Karpas-422 (cell line): Measurements from ENCODE around the gene SPACA1. TPM values are rescaled to one million over a fixed set of nuclear protein-coding genes. Genes with fewer than 3 reads are reported as not detected.
"Not testable (repeated sequence)": the region's sequence is repeated elsewhere in the genome, so short reads cannot be mapped to it uniquely, and the experiment has no call there.

Experiments used
- DNase-seq: peaks from one replicate; pipeline ENCODE4 v3.0.0-alpha.2; 2015
- H2AFZ ChIP-seq: fragments of 200-600 bp; sonication (generic); 2 replicates; pipeline ENCODE4 v1.6.1; 2014; ENCODE audit warnings: antibody characterized with exemption, low read length, mixed read lengths
- H3K27ac ChIP-seq: fragments of 200-600 bp; sonication (generic); 2 replicates; pipeline ENCODE4 v1.5.1; 2014; ENCODE audit warnings: mild to moderate bottlenecking, low read length, moderate library complexity
- H3K27me3 ChIP-seq: fragments of 200-600 bp; sonication (generic); 2 replicates; pipeline ENCODE4 v1.6.1; 2014; ENCODE audit warnings: low read length, mixed read lengths
- H3K36me3 ChIP-seq: fragments of 200-600 bp; sonication (generic); 2 replicates; pipeline ENCODE4 v1.6.1; 2014; ENCODE audit warnings: low read length, mixed read lengths; ENCODE audit not compliant: insufficient read depth
- H3K4me1 ChIP-seq: fragments of 200-600 bp; sonication (generic); 2 replicates; pipeline ENCODE4 v1.6.1; 2014; ENCODE audit warnings: mild to moderate bottlenecking, low read length, mixed read lengths
- H3K4me2 ChIP-seq: fragments of 200-600 bp; sonication (generic); 2 replicates; pipeline ENCODE4 v1.6.1; 2014; ENCODE audit warnings: low read length, low read depth, mild to moderate bottlenecking; ENCODE audit not compliant: poor library complexity, severe bottlenecking
- H3K4me3 ChIP-seq: fragments of 200-600 bp; sonication (generic); 2 replicates; pipeline ENCODE4 v1.5.1; 2014; ENCODE audit warnings: mild to moderate bottlenecking, antibody characterized with exemption, low read length, mixed read lengths
- H3K79me2 ChIP-seq: fragments of 200-600 bp; sonication (generic); 2 replicates; pipeline ENCODE4 v1.6.1; 2014; ENCODE audit warnings: mild to moderate bottlenecking, low read length, mixed read lengths
- H3K9ac ChIP-seq: fragments of 200-600 bp; sonication (generic); 2 replicates; pipeline ENCODE4 v1.6.0; 2014; ENCODE audit warnings: low read length
- H3K9me2 ChIP-seq: fragments of 200-600 bp; sonication (generic), shearing (Covaris generic); replicated peaks from 2 replicates; pipeline ENCODE4 v1.6.0; 2014; ENCODE audit warnings: mild to moderate bottlenecking, low read length, moderate library complexity; ENCODE audit not compliant: insufficient read depth
- H3K9me3 ChIP-seq: fragments of 300-700, 200-600 bp; sonication (generic); 2 replicates; pipeline ENCODE4 v1.6.1; 2014; ENCODE audit warnings: low read length, mixed read lengths
- H4K20me1 ChIP-seq: fragments of 200-600 bp; sonication (generic); 2 replicates; pipeline ENCODE4 v1.6.1; 2014; ENCODE audit warnings: mild to moderate bottlenecking, antibody characterized with exemption, low read length, low read depth; ENCODE audit not compliant: insufficient read depth
- total RNA-seq: library from RNA; depleted of rRNA; stranded (reverse); fragments of >200 nt; shearing (Covaris generic); gene quantifications from 2 replicates; pipeline ENCODE4 v1.2.3, GENCODE V29; 2014; ENCODE audit warnings: low replicate concordance; rRNA removed

SPACA1 gene, protein sequence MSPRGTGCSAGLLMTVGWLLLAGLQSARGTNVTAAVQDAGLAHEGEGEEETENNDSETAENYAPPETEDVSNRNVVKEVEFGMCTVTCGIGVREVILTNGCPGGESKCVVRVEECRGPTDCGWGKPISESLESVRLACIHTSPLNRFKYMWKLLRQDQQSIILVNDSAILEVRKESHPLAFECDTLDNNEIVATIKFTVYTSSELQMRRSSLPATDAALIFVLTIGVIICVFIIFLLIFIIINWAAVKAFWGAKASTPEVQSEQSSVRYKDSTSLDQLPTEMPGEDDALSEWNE
- not detected in 2 replicates for total RNA-seq

DNA sequence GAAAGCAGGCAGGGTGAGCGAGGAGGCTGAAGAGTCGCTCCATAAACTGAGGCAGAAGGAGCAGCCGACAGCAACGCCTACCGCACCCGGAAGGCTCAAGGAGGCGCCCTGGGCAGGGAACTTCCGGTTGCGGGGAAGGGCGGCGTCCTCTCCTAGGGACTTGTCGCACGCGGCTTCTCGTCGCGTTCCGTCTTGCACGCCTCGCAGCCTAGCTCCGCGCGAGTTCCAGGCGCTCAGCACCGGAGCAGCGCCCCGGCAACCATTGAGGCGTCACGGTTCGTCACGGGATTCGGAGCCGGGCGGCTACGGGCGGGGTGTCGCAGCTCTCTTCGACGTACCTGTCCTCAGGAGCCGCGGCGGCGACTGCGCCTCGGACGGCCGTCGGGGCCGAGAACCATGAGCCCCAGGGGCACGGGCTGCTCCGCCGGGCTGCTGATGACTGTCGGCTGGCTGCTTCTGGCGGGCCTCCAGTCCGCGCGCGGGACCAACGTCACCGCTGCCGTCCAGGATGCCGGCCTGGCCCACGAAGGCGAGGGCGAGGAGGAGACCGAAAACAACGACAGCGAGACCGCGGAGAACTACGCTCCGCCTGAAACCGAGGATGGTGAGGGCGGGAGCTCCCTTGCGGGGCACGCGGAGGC lies at the start of gene SPACA1:
TSS of gene SPACA1 (plus strand) at position 332 of the 641 bp plus-strand sequence. CDS start at position 397, 65 bp downstream.
- H3K79me2 ChIP-seq = no peaks in the 10 kb centered on the region
- no peak within 1 kb of the TSS for H3K27ac ChIP-seq
- no peak for DNase-seq

DNA sequence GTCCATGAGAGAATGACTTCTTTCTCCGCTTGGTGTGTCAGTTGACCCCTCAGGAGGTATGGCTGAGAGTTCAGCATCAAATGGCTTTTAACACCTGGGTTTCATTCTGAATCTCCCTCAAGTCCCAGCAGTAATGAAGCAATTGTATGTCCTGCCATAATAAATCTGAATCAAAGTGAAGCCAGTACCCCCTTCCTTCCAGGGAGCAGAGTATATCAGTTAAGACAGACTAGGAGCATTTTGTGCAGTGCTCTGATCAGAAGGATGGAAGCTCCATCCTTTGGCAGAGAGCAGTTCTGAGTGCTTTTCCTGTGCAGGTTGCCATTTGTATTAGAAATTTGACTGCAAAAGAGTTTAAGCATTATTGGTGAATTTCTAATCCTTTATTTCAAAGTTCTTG lies 46.9 kb upstream of the SPACA1 start:
- Histone ChIP-seq H3K36me3 (no peaks in the 10 kb centered on the region), H3K9me3 (no peaks in the 10 kb centered on the region), H3K27ac (no peak overlapping the region), H3K79me2 (no peaks in the 10 kb centered on the region), H3K4me2 (no peak overlapping the region), H2AFZ (no peak overlapping the region), H3K9ac (no peak overlapping the region), H3K4me1 (no peaks in the 10 kb centered on the region; the same call in 1 of the 2 replicates), H4K20me1 (no peaks in the 10 kb centered on the region), H3K4me3 (no peak overlapping the region), H3K27me3 (no peaks in the 10 kb centered on the region), H3K9me2 (no peaks in the 10 kb centered on the region)
- DNase-seq = no peak

More for the DNA sequence above, at the start of gene SPACA1:
- no peak within 1 kb of the TSS for H2AFZ ChIP-seq
- no peaks in the 10 kb centered on the region for H3K9me3 ChIP-seq
- H4K20me1 ChIP-seq = no peaks in the 10 kb centered on the region
- H3K4me3 ChIP-seq = no peak within 1 kb of the TSS
- H3K9ac ChIP-seq = no peak within 1 kb of the TSS
- H3K27me3 ChIP-seq = no peaks in the 10 kb centered on the region
- H3K4me1 ChIP-seq = no peaks in the 10 kb centered on the region
- H3K36me3 ChIP-seq = no peaks in the 10 kb centered on the region
- no peaks in the 10 kb centered on the region for H3K9me2 ChIP-seq
- H3K4me2 ChIP-seq = no peak within 1 kb of the TSS

DNA sequence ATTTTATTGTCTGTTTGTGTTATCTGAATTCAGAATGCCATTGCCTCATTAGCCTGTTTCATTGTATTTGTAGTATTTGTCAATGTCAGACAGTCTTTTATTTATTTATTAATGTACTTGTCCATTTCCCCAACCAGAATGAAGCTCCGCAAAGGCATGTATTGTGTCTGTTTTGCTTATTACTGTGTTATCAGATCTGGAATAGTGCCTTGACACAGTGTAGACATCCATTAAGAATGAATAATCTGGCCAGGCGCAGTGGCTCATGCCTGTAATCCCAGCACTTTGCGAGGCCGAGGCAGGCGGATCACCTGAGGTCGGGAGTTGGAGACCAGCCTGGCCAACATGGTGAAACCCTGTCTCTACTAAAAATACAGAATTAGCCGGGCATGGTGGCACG lies 46.4 kb upstream of the SPACA1 start:
- H3K27me3 ChIP-seq, H3K36me3 ChIP-seq, H4K20me1 ChIP-seq, H3K4me2 ChIP-seq, H3K9me3 ChIP-seq, DNase-seq, H2AFZ ChIP-seq, H3K4me1 ChIP-seq, H3K27ac ChIP-seq, H3K79me2 ChIP-seq, H3K9me2 ChIP-seq, H3K9ac ChIP-seq, H3K4me3 ChIP-seq: not testable (repeated sequence)

DNA sequence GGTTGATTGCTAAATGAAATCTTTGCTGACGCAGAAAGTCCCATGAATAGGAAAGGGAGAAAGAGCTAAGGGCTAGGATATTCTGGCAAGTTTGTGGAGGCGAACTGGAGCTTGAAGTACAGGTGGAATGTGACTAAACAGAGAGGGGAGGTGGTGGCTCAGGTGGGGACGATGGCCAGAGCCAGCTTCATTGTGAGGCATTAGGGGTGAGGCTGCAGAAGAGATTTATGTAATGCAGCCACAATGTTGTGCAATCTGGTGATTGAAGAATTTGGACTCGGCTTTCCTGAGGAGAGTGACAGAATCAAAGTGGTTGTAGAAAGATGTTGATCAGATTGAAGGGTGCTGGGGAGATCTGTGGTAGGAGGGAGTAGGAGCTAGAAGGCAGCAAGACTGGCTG lies 42.9 kb upstream of the SPACA1 start:
- Histone ChIP-seq H2AFZ (no peak overlapping the region), H3K4me2 (no peak overlapping the region), H3K27ac (no peak overlapping the region), H3K4me1 (peaks cover 7% of the 10 kb centered on the region), H3K27me3 (no peaks in the 10 kb centered on the region), H4K20me1 (no peaks in the 10 kb centered on the region), H3K79me2 (no peaks in the 10 kb centered on the region), H3K9me3 (no peaks in the 10 kb centered on the region), H3K36me3 (no peaks in the 10 kb centered on the region), H3K9ac (no peak overlapping the region), H3K9me2 (no peaks in the 10 kb centered on the region), H3K4me3 (no peak overlapping the region)
- DNase-seq = no peak

DNA sequence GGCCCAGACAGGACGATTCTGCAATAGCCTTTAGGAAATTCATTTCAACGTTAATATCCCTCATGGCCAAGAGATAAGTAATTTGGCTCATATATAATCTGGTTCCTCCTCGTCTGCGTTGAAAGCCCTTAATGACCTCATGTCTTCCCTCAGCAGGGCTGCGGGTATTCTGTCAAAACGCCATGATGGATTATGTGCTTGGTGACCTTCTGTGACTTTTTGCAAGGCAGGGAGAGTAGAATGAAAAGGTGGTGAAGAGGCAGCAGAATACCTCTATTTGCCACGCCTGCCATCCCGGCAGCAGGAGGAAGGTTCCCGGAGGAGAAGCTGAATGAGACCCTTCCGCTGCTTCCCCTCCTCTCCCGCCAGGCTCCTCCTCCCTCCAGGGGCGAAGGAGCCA lies 41.1 kb upstream of the SPACA1 start:
- peaks cover 7% of the 10 kb centered on the region for H3K4me1 ChIP-seq
- H3K4me2 ChIP-seq = no peak overlapping the region
- no peak overlapping the region for H3K27ac ChIP-seq
- DNase-seq = no peak
- no peaks in the 10 kb centered on the region for H3K79me2 ChIP-seq
- H3K36me3 ChIP-seq = no peaks in the 10 kb centered on the region
- no peaks in the 10 kb centered on the region for H3K9me2 ChIP-seq
- H3K4me3 ChIP-seq = no peak overlapping the region
- H3K9ac ChIP-seq = no peak overlapping the region
- H2AFZ ChIP-seq = no peak overlapping the region
- H3K27me3 ChIP-seq = no peaks in the 10 kb centered on the region
- no peaks in the 10 kb centered on the region for H4K20me1 ChIP-seq
- H3K9me3 ChIP-seq = no peaks in the 10 kb centered on the region

DNA sequence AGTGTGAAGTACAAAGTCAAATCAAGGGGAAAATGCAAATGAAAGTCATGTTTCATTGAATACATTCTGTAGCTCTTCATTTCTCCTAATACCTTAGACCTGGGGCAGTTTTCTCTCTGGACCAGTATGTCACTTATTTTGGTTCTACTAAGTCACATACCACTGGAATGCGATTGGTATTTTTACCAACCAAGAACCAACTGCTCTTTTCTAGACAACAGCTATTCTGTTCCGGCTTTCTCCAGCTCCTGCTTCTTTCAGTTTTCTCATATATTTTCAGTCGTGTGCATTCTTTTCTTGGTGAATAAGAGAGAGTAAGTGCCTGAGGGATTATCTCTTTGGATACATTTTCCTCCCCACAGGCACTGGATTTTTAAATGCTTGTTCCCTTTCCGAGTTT lies 39.2 kb upstream of the SPACA1 start:
- Histone ChIP-seq H2AFZ (no peak overlapping the region), H3K27ac (no peak overlapping the region), H3K4me2 (no peak overlapping the region), H3K9me3 (no peaks in the 10 kb centered on the region), H3K9me2 (no peaks in the 10 kb centered on the region), H3K36me3 (no peaks in the 10 kb centered on the region), H3K9ac (no peak overlapping the region), H3K79me2 (no peaks in the 10 kb centered on the region), H3K4me3 (no peak overlapping the region), H3K27me3 (no peaks in the 10 kb centered on the region), H4K20me1 (no peaks in the 10 kb centered on the region), H3K4me1 (peaks cover 15% of the 10 kb centered on the region)
- no peak for DNase-seq

DNA sequence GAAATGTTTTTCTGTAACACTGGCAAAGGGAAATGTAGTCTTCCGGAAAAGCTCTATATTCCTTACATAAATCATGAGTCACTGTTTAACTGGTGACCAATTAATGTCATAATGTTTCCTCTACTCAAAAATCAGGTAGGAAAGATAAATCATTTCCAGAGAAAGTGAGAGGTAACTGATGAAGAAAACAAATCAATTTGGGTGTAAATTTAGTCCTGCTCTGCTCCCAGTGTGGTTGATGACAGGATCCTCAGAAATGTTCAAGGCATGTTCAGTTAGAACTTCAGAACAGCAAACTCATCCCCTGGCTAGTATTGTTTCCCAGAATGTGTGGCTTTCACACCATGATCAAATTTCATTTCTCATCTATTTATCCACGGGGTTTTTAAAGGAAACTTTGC lies 38.8 kb upstream of the SPACA1 start:
- Histone ChIP-seq H2AFZ (no peak overlapping the region), H3K9me3 (no peaks in the 10 kb centered on the region), H3K4me1 (peaks cover 15% of the 10 kb centered on the region), H3K27ac (no peak overlapping the region), H3K36me3 (no peaks in the 10 kb centered on the region), H4K20me1 (no peaks in the 10 kb centered on the region), H3K4me3 (no peak overlapping the region), H3K4me2 (no peak overlapping the region), H3K9ac (no peak overlapping the region), H3K79me2 (no peaks in the 10 kb centered on the region), H3K9me2 (no peaks in the 10 kb centered on the region), H3K27me3 (no peaks in the 10 kb centered on the region)
- no peak for DNase-seq

DNA sequence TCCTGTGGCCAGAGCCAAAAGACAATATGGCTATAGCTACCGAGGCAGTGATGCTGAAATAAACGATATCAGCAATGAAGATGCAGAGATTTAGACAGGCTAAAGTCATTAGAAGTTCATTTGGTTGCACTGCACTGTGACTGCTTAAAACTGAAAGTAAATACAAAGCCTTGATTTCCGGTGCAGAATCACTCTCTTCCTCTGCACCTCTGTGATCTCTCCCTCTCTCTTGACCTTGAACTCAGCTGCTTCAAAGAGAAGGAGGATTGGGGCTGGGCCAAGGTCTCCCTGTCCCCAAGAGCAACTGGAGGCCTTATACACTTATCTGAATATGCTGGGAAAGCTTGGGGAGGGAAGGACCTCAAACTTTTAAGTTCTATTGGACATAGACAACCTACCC lies 34.6 kb upstream of the SPACA1 start:
- Histone ChIP-seq H3K4me2 (peak overlapping the region; percentile 29), H3K79me2 (no peaks in the 10 kb centered on the region), H3K27me3 (no peaks in the 10 kb centered on the region), H3K36me3 (no peaks in the 10 kb centered on the region), H3K4me1 (peaks cover 13% of the 10 kb centered on the region), H4K20me1 (no peaks in the 10 kb centered on the region), H3K27ac (no peak overlapping the region), H2AFZ (peak overlapping the region; percentile 96), H3K9me2 (no peaks in the 10 kb centered on the region), H3K9ac (no peak overlapping the region), H3K4me3 (no peak overlapping the region), H3K9me3 (no peaks in the 10 kb centered on the region)
- DNase-seq = no peak
